SK-N-SH (cell line): Measurements from ENCODE around the gene LRRFIP2.

Experiments
- CTCF ChIP-seq: fragments of 200-600 bp; sonication (generic); IDR thresholded peaks from 2 replicates; pipeline ENCODE4 v1.6.1; 2017; ENCODE audit warnings: antibody characterized with exemption, mild to moderate bottlenecking, moderate library complexity
- EP300 ChIP-seq, 2 experiments: IDR thresholded peaks; 2 replicates each; pipeline versions ENCODE4 v1.4.0 to v1.6.1; 2012; ENCODE audit warnings: borderline replicate concordance in 1 of 2, low read depth in 1 of 2, low read length in 1 of 2
- FOXM1 ChIP-seq: IDR thresholded peaks from 2 replicates; pipeline ENCODE4 v1.4.0; 2012; ENCODE audit warnings: low read depth, mild to moderate bottlenecking
- IRF3 ChIP-seq: fragments of 150-350 bp; IDR thresholded peaks from 2 replicates; pipeline ENCODE4 v1.6.1; 2016; ENCODE audit warnings: mild to moderate bottlenecking, low read depth, low read length
- POLR2AphosphoS5 ChIP-seq: IDR thresholded peaks from 2 replicates; pipeline ENCODE4 v1.6.1; 2012; ENCODE audit warnings: low read depth, low read length
- RAD21 ChIP-seq: IDR thresholded peaks from 2 replicates; pipeline ENCODE4 v1.6.1; 2012; ENCODE audit warnings: mild to moderate bottlenecking, low read length
- RCOR1 ChIP-seq: fragments of 150-350 bp; IDR thresholded peaks from 2 replicates; pipeline ENCODE4 v1.6.1; 2017; ENCODE audit warnings: antibody characterized with exemption, low read length
- REST ChIP-seq: IDR thresholded peaks from 2 replicates; pipeline ENCODE4 v1.6.1; 2012; ENCODE audit warnings: mild to moderate bottlenecking, low read depth, low read length, moderate library complexity
- RFX5 ChIP-seq: IDR thresholded peaks from 2 replicates; pipeline ENCODE4 v1.6.1; 2012; ENCODE audit warnings: mild to moderate bottlenecking, improper control_type of control experiment, low read length
- RXRA ChIP-seq: IDR thresholded peaks from 2 replicates; pipeline ENCODE4 v1.4.0; 2012; ENCODE audit warnings: low read depth, mild to moderate bottlenecking, borderline replicate concordance
- TAF1 ChIP-seq: IDR thresholded peaks from 2 replicates; pipeline ENCODE4 v1.6.1; 2012; ENCODE audit warnings: low read depth, mild to moderate bottlenecking, low read length, moderate library complexity, borderline replicate concordance
- USF1 ChIP-seq: IDR thresholded peaks from 2 replicates; pipeline ENCODE4 v1.4.0; 2012; ENCODE audit warnings: low read depth, borderline replicate concordance

- TF ChIP-seq EP300 (IDR thresholded peaks at IDR 0.05; ENCODE audit: borderline replicate concordance in 1 of 2, low read depth in 1 of 2, low read length in 1 of 2) (no peak), CTCF (no peak), RFX5 (no peak), REST (no peak), POLR2AphosphoS5 (no peak), IRF3 (no peak), RAD21 (no peak), USF1 (no peak), RXRA (no peak), TAF1 (no peak), FOXM1 (no peak), RCOR1 (no peak)
Measured at GRCh38 chr3:37217098-37217849, 42.9 kb upstream of the LRRFIP2 start.
